OCI-M2 (cell line): ENCODE results near the gene USP1.

ENCODE experiments used
- DNase-seq: peaks from one replicate; lab custom pipeline; 2025; ENCODE audit not compliant: unreplicated experiment; lab: John Stamatoyannopoulos, UW

Gene USP1

GRCh38 chr1:62481681-62482080, 44.8 kb downstream of the USP1 start:
- no peak for DNase-seq

- no peak for DNase-seq
Observed at GRCh38 chr1:62484824-62485468, 48.1 kb downstream of the USP1 start.

- DNase-seq: no peak
Observed at GRCh38 chr1:62487956-62488355, 51.1 kb downstream of the USP1 start.

GRCh38 chr1:62492521-62492920, 55.7 kb downstream of the USP1 start:
- DNase-seq: no peak

- no peak for DNase-seq
Observed at GRCh38 chr1:62493656-62494055, 56.8 kb downstream of the USP1 start.

GRCh38 chr1:62494137-62494536, 57.3 kb downstream of the USP1 start:
- DNase-seq: no peak

- DNase-seq: no peak
Observed at GRCh38 chr1:62500210-62500609, 63.4 kb downstream of the USP1 start.
